K562 (cell line): ENCODE data around the gene TREX2. TPM values are rescaled to one million over a fixed set of nuclear protein-coding genes. Genes with fewer than 3 reads are reported as not detected.

Source experiments
- ATAC-seq: fragments of 200-7000 bp; cut with Tn5 transposase; 3 replicates; pipeline ENCODE4 v1.9.1; 2020; ENCODE audit warnings: moderate library complexity
- BruUV-seq: library from RNA; stranded (reverse); fragments of 400-500 nt; replicated peaks from 2 replicates; lab custom pipeline; 2021; lab: Mats Ljungman, UMichigan
- CTCF ChIA-PET: fragments of 300-600 bp; formaldehyde crosslinking; extraction: SDS; loops from one replicate; lab custom pipeline; 2021; ENCODE audit warnings: low intra/inter-chr PET ratio; lab: Yijun Ruan, JAX
- POLR2A ChIA-PET: fragments of 300-600, 350-650 bp; sonication (Branson Sonifier 250); formaldehyde crosslinking; extraction: SDS; loops from one replicate; lab custom pipeline; 2021; ENCODE audit warnings: antibody characterized with exemption, inconsistent platforms; lab: Yijun Ruan, JAX
- DNase-seq, 4 experiments: peaks; one replicate each; pipeline versions ENCODE4 v3.0.0 to v3.0.0-alpha.2; 2011 to 2018; ENCODE audit warnings: low spot score in 3 of 4, mixed read lengths in 3 of 4; ENCODE audit errors: extremely low read depth in 1 of 4
- FAIRE-seq: peaks from 2 replicates; lab custom pipeline; 2011; peaks lifted over from hg19 to GRCh38; lab: Jason Lieb, UNC
- H2AFZ ChIP-seq: 2 replicates; pipeline ENCODE4 v1.6.0; 2011; ENCODE audit warnings: low read depth, low read length, control low read depth, inconsistent platforms
- H3K27ac ChIP-seq: fragments of 200-600 bp; 3 replicates; pipeline ENCODE4 v1.8.0; 2011; ENCODE audit warnings: low read depth, mild to moderate bottlenecking, control low read depth, inconsistent platforms, low read length, moderate library complexity, mixed read lengths; ENCODE audit errors: extremely low read depth
- H3K27me3 ChIP-seq, 2 experiments: fragments of 300-600 bp in 1 of 2; 2 replicates in 1 of 2; 3 replicates in 1 of 2; pipeline versions ENCODE4 v1.6.0 to v1.8.0; 2011; ENCODE audit warnings: inconsistent platforms in 2 of 2, low read length in 2 of 2, mild to moderate bottlenecking in 1 of 2, mixed read lengths in 1 of 2, moderate library complexity in 1 of 2; ENCODE audit not compliant: control insufficient read depth in 2 of 2, insufficient read depth in 2 of 2
- H3K36me3 ChIP-seq: fragments of 300-600 bp; 3 replicates; pipeline ENCODE4 v1.8.0; 2011; ENCODE audit warnings: mild to moderate bottlenecking, low read length, inconsistent platforms; ENCODE audit not compliant: control insufficient read depth, insufficient read depth
- H3K4me1 ChIP-seq, 2 experiments: fragments of 200-600 bp in 1 of 2; replicated peaks in 1 of 2; 2 replicates in 1 of 2; 3 replicates in 1 of 2; pipeline versions ENCODE4 v1.5.1 to v1.8.0; 2011; ENCODE audit warnings: inconsistent platforms in 2 of 2, low read length in 2 of 2, mild to moderate bottlenecking in 1 of 2, mixed read lengths in 1 of 2, moderate library complexity in 1 of 2; ENCODE audit not compliant: control insufficient read depth in 2 of 2, insufficient read depth in 2 of 2
- H3K4me2 ChIP-seq: 2 replicates; pipeline ENCODE4 v1.6.1; 2011; ENCODE audit warnings: low read length, control low read depth, inconsistent platforms, mixed read lengths; ENCODE audit not compliant: insufficient read depth
- H3K4me3 ChIP-seq: fragments of 200-600 bp; sonication (generic), shearing (Covaris generic); 2 replicates; pipeline ENCODE4 v1.5.1; 2016; ENCODE audit warnings: control low read depth, inconsistent platforms
- H3K79me2 ChIP-seq: fragments of 200-600 bp; 3 replicates; pipeline ENCODE4 v1.8.0; 2011; ENCODE audit warnings: low read length, inconsistent platforms; ENCODE audit not compliant: control insufficient read depth, insufficient read depth
- H3K9ac ChIP-seq, 2 experiments: 2 replicates each; pipeline versions ENCODE4 v1.6.0 to v1.6.1; 2011; ENCODE audit warnings: low read depth in 2 of 2, low read length in 2 of 2, control low read depth in 1 of 2, inconsistent platforms in 1 of 2, mild to moderate bottlenecking in 1 of 2, mixed read lengths in 1 of 2; ENCODE audit not compliant: insufficient read depth in 1 of 2
- H3K9me1 ChIP-seq: one replicate; pipeline ENCODE4 v1.6.0; 2011; ENCODE audit warnings: inconsistent platforms, mild to moderate bottlenecking, low read length, moderate library complexity; ENCODE audit not compliant: control insufficient read depth, insufficient read depth
- H3K9me3 ChIP-seq: replicated peaks from 2 replicates; pipeline ENCODE4 v1.5.1; 2011; ENCODE audit warnings: low read depth, low read length, inconsistent platforms; ENCODE audit not compliant: control insufficient read depth, insufficient read depth
- H4K20me1 ChIP-seq: replicated peaks from 2 replicates; pipeline ENCODE4 v1.6.1; 2011; ENCODE audit warnings: low read length, inconsistent platforms, mixed read lengths; ENCODE audit not compliant: control insufficient read depth, insufficient read depth
- ARID3B ChIP-seq: fragments of 250-450 bp; sonication (Bioruptor Pico); IDR thresholded peaks from 2 replicates; pipeline ENCODE4 v1.4.0; 2020; ENCODE audit warnings: borderline replicate concordance
- ARNT ChIP-seq, 2 experiments: fragments of 450-650 bp; IDR thresholded peaks; 2 replicates each; pipeline ENCODE4 v1.6.1; 2016; ENCODE audit warnings: mild to moderate bottlenecking in 1 of 2
- ATF4 ChIP-seq: fragments of 450-650 bp; formaldehyde crosslinking; IDR thresholded peaks from 2 replicates; pipeline ENCODE4 v1.4.0; 2022; ENCODE audit warnings: mild to moderate bottlenecking, moderate library complexity
- BACH1 ChIP-seq: fragments of 200-800 bp; sonication (Bioruptor generic); IDR thresholded peaks from 2 replicates; pipeline ENCODE4 v1.6.1; 2016; ENCODE audit warnings: missing genetic modification characterization, missing compliant biosample characterization
- FOXM1 ChIP-seq, 2 experiments: fragments of 450-650 bp in 1 of 2; sonication (generic) in 1 of 2; formaldehyde crosslinking in 1 of 2; IDR thresholded peaks; 2 replicates each; pipeline versions ENCODE4 v1.6.1 to v1.9.0; 2017 to 2022; ENCODE audit warnings: low read depth in 2 of 2, mild to moderate bottlenecking in 2 of 2, missing genetic modification reagents in 1 of 2, moderate library complexity in 1 of 2
- HNRNPLL ChIP-seq: fragments of 200-400 bp; formaldehyde crosslinking; IDR thresholded peaks from 2 replicates; pipeline ENCODE4 v1.6.1; 2017; ENCODE audit warnings: low read length, low read depth, mild to moderate bottlenecking; ENCODE audit not compliant: poor library complexity, severe bottlenecking
- MCM7 ChIP-seq, 2 experiments: fragments of 450-650 bp; IDR thresholded peaks; 2 replicates each; pipeline ENCODE4 v1.6.1; 2016 to 2018
- PHF20 ChIP-seq: fragments of 450-650 bp; IDR thresholded peaks from 2 replicates; pipeline ENCODE4 v1.6.1; 2018; ENCODE audit not compliant: partially characterized antibody
- POLR3G ChIP-seq: IDR thresholded peaks from 2 replicates; pipeline ENCODE4 v1.6.1; 2011; ENCODE audit not compliant: insufficient read length, insufficient replicate concordance; ENCODE audit errors: extremely low read depth
- RAD21 ChIP-seq, 2 experiments: fragments of 250-450 bp in 1 of 2; fragments of 450-650 bp in 1 of 2; sonication (Bioruptor Pico) in 1 of 2; formaldehyde crosslinking in 1 of 2; IDR thresholded peaks in 1 of 2; conservative IDR thresholded peaks in 1 of 2; 2 replicates each; pipeline versions ENCODE4 v1.4.0 to v1.8.0; 2020 to 2022; ENCODE audit warnings: mild to moderate bottlenecking in 2 of 2, moderate library complexity in 1 of 2
- SMARCB1 ChIP-seq: IDR thresholded peaks from 2 replicates; pipeline ENCODE4 v1.6.1; 2011; ENCODE audit warnings: improper control_type of control experiment, low read depth; ENCODE audit not compliant: insufficient read length
- TBL1XR1 ChIP-seq, 2 experiments: IDR thresholded peaks; 2 replicates each; pipeline ENCODE4 v1.6.1; 2012; ENCODE audit warnings: improper control_type of control experiment in 2 of 2, low read length in 2 of 2, mild to moderate bottlenecking in 1 of 2
- TRIM25 ChIP-seq: fragments of 450-650 bp; IDR thresholded peaks from 2 replicates; pipeline ENCODE4 v1.7.0; 2016; ENCODE audit warnings: borderline replicate concordance
- ZNF511 ChIP-seq: sonication (generic); formaldehyde crosslinking; IDR thresholded peaks from 2 replicates; pipeline ENCODE4 v1.8.0; 2022; ENCODE audit warnings: mild to moderate bottlenecking, missing genetic modification reagents
- WGBS: fragments of 100-300 bp; shearing (Covaris generic); methylation state at CpG from one replicate; pipeline ENCODE4 v1.1.6; 2016; ENCODE audit warnings: low coverage, mixed read lengths; ENCODE audit not compliant: insufficient coverage; ENCODE audit errors: missing lambda C conversion rate; 5-methylcytosine and 5-hydroxymethylcytosine counted together
- in situ Hi-C: fragments of 300-500 bp; cut with MboI; formaldehyde crosslinking; loops from 4 replicates; pipeline ENCODE4 v1.15.0; 2018; ENCODE audit warnings: inconsistent platforms, mixed read lengths
- intact Hi-C: fragments of 100-400 bp; cut with micrococcal nuclease; formaldehyde crosslinking; loops from 2 replicates; pipeline ENCODE4 v1.14.2; 2022
- polyA plus RNA-seq, 8 experiments: library from polyadenylated mRNA; depleted of rRNA in 4 of 8; stranded (reverse) in 5 of 8; unstranded in 3 of 8; fragments of >200 nt; fragmentation: Nextera tagmentation in 2 of 8; fragmentation: Illumina TruSeq in 1 of 8; extraction: Ambion mirVana in 2 of 8; extraction: Trizol in 1 of 8; gene quantifications; 2 replicates each; pipeline versions ENCODE4 v1.2.1 to v1.2.3, GENCODE V29; 2011 to 2014; ENCODE audit warnings: inconsistent platforms in 1 of 8, missing spikeins in 1 of 8
- total RNA-seq, 7 experiments: library from RNA; depleted of rRNA in 6 of 7; stranded (reverse); fragments of >200 nt in 6 of 7; fragmentation: Illumina TruSeq in 2 of 7; extraction: Trizol in 2 of 7; gene quantifications; 2 replicates each; pipeline versions ENCODE4 v1.2.1 to v1.2.3, GENCODE V29; 2011 to 2021; ENCODE audit warnings: low replicate concordance in 1 of 7

The TREX2 gene
- total and polyA plus RNA-seq, 9 of the 15 experiments (the other 6 are each of a cell fraction or from before 2014, with no cell fraction given) = 0.07 to 1.5 (median 0.33) TPM; not detected in 2

GRCh38 chrX:153395613-153396319 lies 50.1 kb downstream of the TREX2 start (continued):
- no peak for TF ChIP-seq TBL1XR1 (IDR thresholded peaks at IDR 0.05; ENCODE audit: low read length in 2 of 2)
- no peak for TF ChIP-seq PHF20
- no peak for TF ChIP-seq ZNF511 (CRISPR knock-in tag)
- no peak for TF ChIP-seq SMARCB1
- TF ChIP-seq BACH1 (tag) = no peak
- TF ChIP-seq FOXM1 (IDR thresholded peaks at IDR 0.05; ENCODE audit: low read depth) = no peak
- TF ChIP-seq FOXM1 (CRISPR knock-in tag; IDR thresholded peaks at IDR 0.05; ENCODE audit: low read depth) = no peak
- TF ChIP-seq POLR3G = no peak
- no peak for TF ChIP-seq RAD21 (CRISPR knock-in tag; conservative IDR thresholded peaks at IDR 0.05 in 1 of 2, IDR thresholded peaks at IDR 0.05 in 1 of 2)
- no peak for TF ChIP-seq HNRNPLL
- no peak for TF ChIP-seq ARNT (IDR thresholded peaks at IDR 0.05)

- DNase-seq (no peak), FAIRE-seq (no peak), ATAC-seq (no peak)
- POLR2A ChIA-PET = no interaction called here
- H3K9me1 ChIP-seq = no peaks in the 10 kb centered on the region
- no peaks in the 10 kb centered on the region for H4K20me1 ChIP-seq
- 2% methylated on average over 6 of the region's 13 CpGs for WGBS
- no peaks in the 10 kb centered on the region for H3K36me3 ChIP-seq
- no TSS peak for BruUV-seq
- H3K4me1 ChIP-seq = peaks cover 0 to 16% of the 10 kb centered on the region in 2 experiments; a peak in 2 of 5 replicates
- H2AFZ ChIP-seq = no peak overlapping the region
- H3K9me3 ChIP-seq = no peaks in the 10 kb centered on the region
- no peak overlapping the region for H3K9ac ChIP-seq
- H3K27ac ChIP-seq = no peak overlapping the region
- H3K27me3 ChIP-seq = peaks cover 0 to 24% of the 10 kb centered on the region in 2 experiments; a peak in 2 of 5 replicates
- H3K4me3 ChIP-seq = no peak overlapping the region
- intact Hi-C loops = no loop called here
- in situ Hi-C loops = no loop called here
- CTCF ChIA-PET = no interaction called here
- no peaks in the 10 kb centered on the region for H3K79me2 ChIP-seq
- no peak overlapping the region for H3K4me2 ChIP-seq
- TF ChIP-seq TRIM25 (no peak), ARID3B (CRISPR knock-in tag) (no peak), MCM7 (IDR thresholded peaks at IDR 0.05) (no peak), ATF4 (CRISPR knock-in tag) (no peak)
These were observed 51.2 kb downstream of the TREX2 start for GRCh38 chrX:153394612-153395011.
